Measurements from ENCODE around the gene KDM4B.

The KDM4B gene

DNA sequence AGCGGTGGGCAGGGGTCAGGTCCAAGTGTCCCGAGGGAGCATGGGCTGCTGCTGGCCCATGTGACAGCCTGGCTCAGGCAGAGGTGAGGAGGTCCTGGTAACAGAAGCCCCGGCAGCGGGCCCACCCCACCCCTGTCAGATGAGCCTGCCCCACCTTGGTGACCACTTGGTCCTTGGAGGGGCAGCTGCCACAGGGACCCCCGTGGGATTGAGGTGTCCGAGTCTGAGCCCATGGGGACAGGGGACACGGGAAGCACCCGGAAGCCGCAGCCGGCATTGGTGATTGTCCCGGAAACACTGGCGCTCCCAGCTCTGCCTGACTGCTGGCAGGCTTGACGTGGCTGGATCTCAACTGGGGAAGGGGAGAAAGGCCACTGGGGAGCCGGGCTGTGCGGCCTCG lies 149.1 kb downstream of the KDM4B start:
- H3K4me3 ChIP-seq (replicated peaks; ENCODE audit: insufficient read depth, low read length): no peak overlapping the region
- DNase-seq (ENCODE audit: low read depth in 1 of 2, low spot score in 1 of 2): no peak
- H3K27me3 ChIP-seq (ENCODE audit: insufficient read depth, poor library complexity, severe bottlenecking): no peaks in the 10 kb centered on the region
- H3K27ac ChIP-seq (replicated peaks): no peak overlapping the region
- TF ChIP-seq, protein P1, sequence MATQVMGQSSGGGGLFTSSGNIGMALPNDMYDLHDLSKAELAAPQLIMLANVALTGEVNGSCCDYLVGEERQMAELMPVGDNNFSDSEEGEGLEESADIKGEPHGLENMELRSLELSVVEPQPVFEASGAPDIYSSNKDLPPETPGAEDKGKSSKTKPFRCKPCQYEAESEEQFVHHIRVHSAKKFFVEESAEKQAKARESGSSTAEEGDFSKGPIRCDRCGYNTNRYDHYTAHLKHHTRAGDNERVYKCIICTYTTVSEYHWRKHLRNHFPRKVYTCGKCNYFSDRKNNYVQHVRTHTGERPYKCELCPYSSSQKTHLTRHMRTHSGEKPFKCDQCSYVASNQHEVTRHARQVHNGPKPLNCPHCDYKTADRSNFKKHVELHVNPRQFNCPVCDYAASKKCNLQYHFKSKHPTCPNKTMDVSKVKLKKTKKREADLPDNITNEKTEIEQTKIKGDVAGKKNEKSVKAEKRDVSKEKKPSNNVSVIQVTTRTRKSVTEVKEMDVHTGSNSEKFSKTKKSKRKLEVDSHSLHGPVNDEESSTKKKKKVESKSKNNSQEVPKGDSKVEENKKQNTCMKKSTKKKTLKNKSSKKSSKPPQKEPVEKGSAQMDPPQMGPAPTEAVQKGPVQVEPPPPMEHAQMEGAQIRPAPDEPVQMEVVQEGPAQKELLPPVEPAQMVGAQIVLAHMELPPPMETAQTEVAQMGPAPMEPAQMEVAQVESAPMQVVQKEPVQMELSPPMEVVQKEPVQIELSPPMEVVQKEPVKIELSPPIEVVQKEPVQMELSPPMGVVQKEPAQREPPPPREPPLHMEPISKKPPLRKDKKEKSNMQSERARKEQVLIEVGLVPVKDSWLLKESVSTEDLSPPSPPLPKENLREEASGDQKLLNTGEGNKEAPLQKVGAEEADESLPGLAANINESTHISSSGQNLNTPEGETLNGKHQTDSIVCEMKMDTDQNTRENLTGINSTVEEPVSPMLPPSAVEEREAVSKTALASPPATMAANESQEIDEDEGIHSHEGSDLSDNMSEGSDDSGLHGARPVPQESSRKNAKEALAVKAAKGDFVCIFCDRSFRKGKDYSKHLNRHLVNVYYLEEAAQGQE (IDR thresholded peaks at IDR 0.05; ENCODE audit: insufficient replicate concordance, low read depth): no peak
- TF ChIP-seq POLR2AphosphoS5 (IDR thresholded peaks at IDR 0.05; ENCODE audit: low read depth) (no peak), SPI1 (IDR thresholded peaks at IDR 0.05; ENCODE audit: borderline replicate concordance, low read depth) (no peak), CTCF (IDR thresholded peaks at IDR 0.05; ENCODE audit: insufficient read depth, low read length) (no peak), GABPA (IDR thresholded peaks at IDR 0.05; ENCODE audit: low read depth) (no peak)

GRCh38 chr19:5119297-5119998 lies 150.5 kb downstream of the KDM4B start:
- TF ChIP-seq SPI1 (IDR thresholded peaks at IDR 0.05; ENCODE audit: borderline replicate concordance, low read depth): no peak
- TF ChIP-seq, protein P1 (IDR thresholded peaks at IDR 0.05; ENCODE audit: insufficient replicate concordance, low read depth): no peak
- TF ChIP-seq GABPA (IDR thresholded peaks at IDR 0.05; ENCODE audit: low read depth): no peak
- no peak for TF ChIP-seq POLR2AphosphoS5 (IDR thresholded peaks at IDR 0.05; ENCODE audit: low read depth)
- no peak for TF ChIP-seq CTCF (IDR thresholded peaks at IDR 0.05; ENCODE audit: insufficient read depth, low read length)
- DNase-seq (ENCODE audit: low read depth in 1 of 2, low spot score in 1 of 2): no peak
- Histone ChIP-seq H3K27ac (replicated peaks) (no peak overlapping the region), H3K27me3 (ENCODE audit: insufficient read depth, poor library complexity, severe bottlenecking) (no peaks in the 10 kb centered on the region), H3K4me3 (replicated peaks; ENCODE audit: insufficient read depth, low read length) (no peak overlapping the region)

- no peak for DNase-seq (ENCODE audit: low read depth in 1 of 2, low spot score in 1 of 2)
- no peak for TF ChIP-seq POLR2AphosphoS5 (IDR thresholded peaks at IDR 0.05; ENCODE audit: low read depth)
- no peak for TF ChIP-seq GABPA (IDR thresholded peaks at IDR 0.05; ENCODE audit: low read depth)
- TF ChIP-seq, protein P1 (IDR thresholded peaks at IDR 0.05; ENCODE audit: insufficient replicate concordance, low read depth): no peak
- H3K27me3 ChIP-seq (ENCODE audit: insufficient read depth, poor library complexity, severe bottlenecking): no peaks in the 10 kb centered on the region
- H3K27ac ChIP-seq (replicated peaks): no peak overlapping the region
- H3K4me3 ChIP-seq (replicated peaks; ENCODE audit: insufficient read depth, low read length): no peak overlapping the region
These were observed 151.4 kb downstream of the KDM4B start for GRCh38 chr19:5120321-5120720.
